ELR (cell line): ENCODE data around the gene HTR3C.
"Not testable (repeated sequence)": the region's sequence is repeated elsewhere in the genome, so short reads cannot be mapped to it uniquely, and the experiment has no call there.

Experiments
- DNase-seq: peaks from one replicate; pipeline ENCODE4 v3.0.0-alpha.2; 2015; ENCODE audit warnings: low read depth

Gene HTR3C

GRCh38 chr3:184031187-184031792 lies 21.6 kb upstream of the HTR3C start, which contains the start of gene HTR3D:
TSS of gene HTR3D (plus strand) at chr3:184031742. CDS start at chr3:184031742, 0 bp downstream.
- peak; percentile 9 for DNase-seq

GRCh38 chr3:184037816-184038215 lies 15.0 kb upstream of the HTR3C start:
- DNase-seq: no peak

GRCh38 chr3:184038307-184038706 lies 14.5 kb upstream of the HTR3C start:
- DNase-seq: not testable (repeated sequence)

GRCh38 chr3:184039414-184039813 lies 13.4 kb upstream of the HTR3C start:
- no peak for DNase-seq

GRCh38 chr3:184040010-184040409 lies 12.8 kb upstream of the HTR3C start:
- DNase-seq: peak; percentile 67

- DNase-seq: no peak
These were observed 10.2 kb upstream of the HTR3C start for GRCh38 chr3:184042617-184043016.

GRCh38 chr3:184045995-184046394 lies 6.9 kb upstream of the HTR3C start:
- no peak for DNase-seq

GRCh38 chr3:184050217-184050847 lies 2.5 kb upstream of the HTR3C start:
- DNase-seq: no peak

GRCh38 chr3:184058029-184058428 lies 5.2 kb downstream of the HTR3C start:
- DNase-seq: peak; percentile 86

GRCh38 chr3:184059424-184059823 lies 6.6 kb downstream of the HTR3C start:
- no peak for DNase-seq

GRCh38 chr3:184062637-184063036 lies 9.8 kb downstream of the HTR3C start:
- DNase-seq: no peak

- peak; percentile 61 for DNase-seq
These were observed 13.4 kb downstream of the HTR3C start for GRCh38 chr3:184066211-184066610.

GRCh38 chr3:184067573-184068055 lies 14.8 kb downstream of the HTR3C start:
- DNase-seq: no peak

- DNase-seq: no peak
These were observed 15.5 kb downstream of the HTR3C start for GRCh38 chr3:184068344-184068743.

- DNase-seq: not testable (repeated sequence)
These were observed 18.3 kb downstream of the HTR3C start for GRCh38 chr3:184071142-184071541.

GRCh38 chr3:184073621-184074020 lies 20.8 kb downstream of the HTR3C start:
- no peak for DNase-seq

GRCh38 chr3:184075901-184076300 lies 23.1 kb downstream of the HTR3C start:
- DNase-seq: no peak

GRCh38 chr3:184077881-184078280 lies 25.0 kb downstream of the HTR3C start:
- DNase-seq: no peak

GRCh38 chr3:184078851-184079250 lies 26.0 kb downstream of the HTR3C start:
- peak; percentile 8 for DNase-seq

GRCh38 chr3:184081116-184081830 lies 28.4 kb downstream of the HTR3C start:
- no peak for DNase-seq

GRCh38 chr3:184082034-184082433 lies 29.2 kb downstream of the HTR3C start:
- no peak for DNase-seq

GRCh38 chr3:184082465-184082864 lies 29.6 kb downstream of the HTR3C start:
- DNase-seq: no peak

GRCh38 chr3:184085389-184085852 lies 32.6 kb downstream of the HTR3C start:
- peak; percentile 53 for DNase-seq
